MG63 (cell line): ENCODE data around the gene CFAP74. TPM values are rescaled to one million over a fixed set of nuclear protein-coding genes. Genes with fewer than 3 reads are reported as not detected.
"Not testable (repeated sequence)": the region's sequence is repeated elsewhere in the genome, so short reads cannot be mapped to it uniquely, and the experiment has no call there.

Experiments
- DNase-seq: peaks from one replicate; pipeline ENCODE4 v3.0.0-alpha.2; 2020
- H3K27me3 ChIP-seq: fragments of 250-450 bp; sonication (Bioruptor Pico); 2 replicates; pipeline ENCODE4 v1.5.1; 2020; ENCODE audit warnings: mild to moderate bottlenecking, moderate library complexity
- H3K36me3 ChIP-seq: fragments of 250-450 bp; sonication (Bioruptor Pico); 2 replicates; pipeline ENCODE4 v1.5.1; 2020; ENCODE audit warnings: mild to moderate bottlenecking, moderate library complexity
- H3K4me3 ChIP-seq: fragments of 250-450 bp; sonication (Bioruptor Pico); 2 replicates; pipeline ENCODE4 v1.5.1; 2020; ENCODE audit warnings: mild to moderate bottlenecking, moderate library complexity
- H3K9me3 ChIP-seq: fragments of 250-450 bp; sonication (Bioruptor Pico); 2 replicates; pipeline ENCODE4 v1.5.1; 2020; ENCODE audit warnings: mild to moderate bottlenecking, moderate library complexity
- total RNA-seq: library from RNA; depleted of rRNA; stranded (reverse); fragments of >200 nt; shearing (Covaris generic); gene quantifications from 2 replicates; pipeline ENCODE4 v1.2.3, GENCODE V29; 2014; ENCODE audit warnings: low replicate concordance

The CFAP74 gene
- total RNA-seq, 1 experiment from 2014 or later = 0.20 TPM

DNA sequence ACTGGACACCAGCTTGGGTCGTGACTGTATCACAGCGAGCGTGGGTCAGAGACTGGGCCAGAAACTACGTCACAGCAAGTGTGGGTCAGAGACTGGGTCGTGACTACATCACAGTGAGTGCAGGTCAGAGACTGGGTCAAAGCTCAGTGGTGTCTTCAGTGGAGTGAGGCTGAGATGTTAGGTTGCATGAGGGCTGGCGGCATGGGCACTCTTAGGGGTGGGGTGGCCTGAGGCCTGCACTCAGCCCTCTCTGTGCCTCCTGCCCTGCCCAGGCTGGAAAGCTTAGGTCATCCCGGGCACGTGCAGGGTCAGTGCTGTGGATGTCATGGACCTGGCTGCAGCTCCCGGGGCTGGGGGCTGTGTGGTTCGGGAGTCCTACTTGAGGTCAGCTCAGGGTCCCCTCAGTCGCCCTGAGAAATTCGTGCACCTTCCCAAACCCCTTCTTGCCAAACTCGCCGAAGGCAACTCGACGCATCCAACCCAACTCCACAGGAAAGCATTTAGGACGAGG is 19.0 kb downstream of the CFAP74 start:
- Histone ChIP-seq H3K9me3 (no peaks in the 10 kb centered on the region), H3K36me3 (no peaks in the 10 kb centered on the region), H3K4me3 (no peak overlapping the region), H3K27me3 (no peaks in the 10 kb centered on the region)
- DNase-seq = no peak

DNA sequence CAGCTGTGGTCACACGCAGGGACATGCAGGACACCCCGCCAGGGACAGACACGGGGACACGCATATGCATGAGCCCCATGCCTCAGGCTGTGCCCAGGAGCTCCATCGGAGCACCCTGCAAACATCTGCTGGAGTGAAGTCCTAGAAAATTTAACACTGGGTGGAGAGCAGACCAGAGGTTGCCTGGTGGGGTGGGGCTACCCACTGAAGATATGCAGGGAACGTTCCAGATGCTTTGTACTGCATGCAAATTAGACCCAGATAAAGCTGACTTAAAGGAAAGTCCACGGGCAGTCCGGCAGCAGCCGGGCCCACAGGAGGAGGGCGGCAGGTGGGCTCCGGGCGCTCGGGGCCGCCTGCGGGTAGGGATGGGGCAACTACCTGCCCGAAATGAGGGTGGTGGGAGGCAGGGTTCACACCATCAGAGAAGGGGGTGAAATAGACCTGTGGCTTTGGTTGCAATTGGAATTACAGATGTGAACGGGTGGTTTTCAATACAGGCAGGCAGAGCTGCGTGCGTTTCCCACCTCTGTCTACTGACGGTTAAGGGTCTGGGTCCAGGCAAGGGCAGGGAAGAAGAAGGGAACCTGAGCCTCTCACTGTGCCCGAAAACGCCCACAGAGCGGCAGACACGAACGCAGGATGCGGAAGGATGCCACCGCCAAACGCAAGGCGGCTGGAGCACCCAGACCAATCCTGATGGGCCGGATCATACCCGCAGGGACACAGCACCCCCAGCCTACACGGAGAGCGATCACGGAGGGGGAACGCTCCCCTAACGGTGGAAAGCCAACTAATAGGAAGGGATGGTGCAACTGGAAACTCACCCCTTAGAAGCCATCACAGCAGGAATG is 21.0 kb downstream of the CFAP74 start:
- Histone ChIP-seq H3K27me3 (no peaks in the 10 kb centered on the region), H3K4me3 (no peak overlapping the region), H3K36me3 (no peaks in the 10 kb centered on the region), H3K9me3 (no peaks in the 10 kb centered on the region)
- no peak for DNase-seq

DNA sequence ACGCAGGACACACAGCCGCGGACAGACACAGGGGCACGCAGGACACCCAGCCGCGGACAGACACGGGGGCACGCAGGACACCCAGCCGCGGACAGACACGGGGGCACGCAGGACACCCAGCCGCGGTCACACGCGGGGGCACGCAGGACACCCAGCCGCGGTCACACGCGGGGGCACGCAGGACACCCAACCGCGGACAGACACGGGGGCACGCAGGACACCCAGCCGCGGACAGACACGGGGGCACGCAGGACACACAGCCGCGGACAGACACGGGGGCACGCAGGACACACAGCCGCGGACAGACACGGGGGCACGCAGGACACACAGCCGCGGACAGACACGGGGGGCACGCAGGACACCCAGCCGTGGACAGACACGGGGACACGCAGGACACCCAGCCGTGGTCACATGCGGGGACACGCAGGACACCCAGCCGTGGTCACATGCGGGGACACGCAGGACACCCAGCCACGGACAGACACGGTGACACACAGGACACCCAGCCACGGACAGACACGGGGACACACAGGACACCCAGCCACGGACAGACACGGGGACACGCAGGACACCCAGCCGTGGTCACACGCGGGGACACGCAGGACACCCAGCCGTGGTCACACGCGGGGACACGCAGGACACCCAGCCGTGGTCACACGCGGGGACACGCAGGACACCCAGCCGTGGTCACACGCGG is 21.8 kb downstream of the CFAP74 start:
- not testable (repeated sequence) for H3K27me3 ChIP-seq, DNase-seq, H3K36me3 ChIP-seq, H3K4me3 ChIP-seq, H3K9me3 ChIP-seq

GRCh38 chr1:1981142-1981500 is 22.5 kb downstream of the CFAP74 start:
- H3K4me3 ChIP-seq = no peak overlapping the region
- DNase-seq = no peak
- no peaks in the 10 kb centered on the region for H3K36me3 ChIP-seq
- no peaks in the 10 kb centered on the region for H3K27me3 ChIP-seq
- no peaks in the 10 kb centered on the region for H3K9me3 ChIP-seq

GRCh38 chr1:1980467-1981141 is 23.0 kb downstream of the CFAP74 start:
- no peaks in the 10 kb centered on the region for H3K27me3 ChIP-seq
- peaks cover 3% of the 10 kb centered on the region; the same call in 1 of the 2 replicates for H3K9me3 ChIP-seq
- no peaks in the 10 kb centered on the region for H3K36me3 ChIP-seq
- no peak for DNase-seq
- no peak overlapping the region for H3K4me3 ChIP-seq

- Histone ChIP-seq H3K4me3 (no peak overlapping the region), H3K9me3 (peaks cover 3% of the 10 kb centered on the region; the same call in 1 of the 2 replicates), H3K36me3 (no peaks in the 10 kb centered on the region), H3K27me3 (no peaks in the 10 kb centered on the region)
- no peak for DNase-seq
These were observed 24.0 kb downstream of the CFAP74 start for GRCh38 chr1:1979482-1980165.

DNA sequence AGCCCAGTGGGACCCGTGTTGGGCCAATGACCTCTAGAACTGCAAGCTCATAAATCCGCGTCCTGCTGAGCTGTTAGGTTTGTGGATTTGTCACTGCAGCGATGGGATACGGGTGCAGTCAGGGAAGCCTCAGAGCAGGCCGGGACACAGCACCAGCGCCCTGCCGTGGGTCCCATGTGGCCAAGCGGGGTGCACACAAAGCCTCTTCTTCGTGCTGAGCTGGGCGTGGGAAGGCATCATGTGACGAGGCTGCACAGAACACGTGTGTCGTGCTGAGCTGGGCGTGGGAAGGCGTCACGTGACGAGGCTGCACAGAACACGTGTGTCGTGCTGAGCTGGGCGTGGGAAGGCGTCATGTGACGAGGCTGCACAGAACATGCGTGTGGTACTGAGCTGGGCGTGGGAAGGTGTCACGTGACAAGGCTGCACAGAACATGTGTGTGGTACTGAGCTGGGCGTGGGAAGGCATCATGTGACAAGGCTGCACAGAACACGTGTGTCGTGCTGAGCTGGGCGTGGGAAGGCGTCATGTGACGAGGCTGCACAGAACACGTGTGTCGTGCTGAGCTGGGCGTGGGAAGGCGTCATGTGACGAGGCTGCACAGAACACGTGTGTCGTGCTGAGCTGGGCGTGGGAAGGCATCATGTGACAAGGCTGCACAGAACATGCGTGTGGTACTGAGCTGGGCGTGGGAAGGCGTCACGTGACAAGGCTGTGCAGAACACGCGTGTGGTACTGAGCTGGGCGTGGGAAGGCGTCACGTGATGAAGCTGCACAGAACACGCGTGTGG is 24.7 kb downstream of the CFAP74 start:
- H3K36me3 ChIP-seq, H3K4me3 ChIP-seq, H3K9me3 ChIP-seq, DNase-seq, H3K27me3 ChIP-seq: not testable (repeated sequence)

DNA sequence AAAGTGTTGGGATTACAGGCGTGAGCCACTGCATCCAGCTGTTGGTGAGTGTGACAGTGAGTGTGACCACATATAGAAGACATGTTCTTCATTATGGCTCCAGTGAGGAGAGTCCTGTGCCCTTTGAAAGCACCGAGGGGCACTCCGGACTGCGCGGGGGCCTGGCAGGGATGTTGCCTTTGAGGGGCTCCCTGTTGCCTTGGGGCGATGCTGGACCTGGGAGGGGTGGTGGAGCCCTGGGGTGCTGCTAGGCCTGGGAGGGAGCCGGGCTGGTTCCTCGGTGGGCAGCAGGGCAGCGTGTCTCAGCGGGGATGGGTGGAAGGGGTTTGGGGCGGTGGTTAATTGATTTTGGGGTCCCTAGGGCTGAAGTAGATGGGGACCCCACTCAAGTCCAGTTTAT is 25.5 kb downstream of the CFAP74 start:
- Histone ChIP-seq H3K27me3 (no peaks in the 10 kb centered on the region), H3K4me3 (no peak overlapping the region), H3K9me3 (peaks cover 3% of the 10 kb centered on the region; the same call in 1 of the 2 replicates), H3K36me3 (no peaks in the 10 kb centered on the region)
- no peak for DNase-seq

GRCh38 chr1:1976031-1976430 is 27.6 kb downstream of the CFAP74 start:
- peaks cover 3% of the 10 kb centered on the region; the same call in 1 of the 2 replicates for H3K9me3 ChIP-seq

GRCh38 chr1:1975535-1975934 is 28.1 kb downstream of the CFAP74 start:
- no peak for DNase-seq
- Histone ChIP-seq H3K9me3 (peaks cover 3% of the 10 kb centered on the region; the same call in 1 of the 2 replicates), H3K27me3 (no peaks in the 10 kb centered on the region), H3K36me3 (no peaks in the 10 kb centered on the region), H3K4me3 (no peak overlapping the region)

More at GRCh38 chr1:1976031-1976430, 27.6 kb downstream of the CFAP74 start:
- H3K4me3 ChIP-seq = no peak overlapping the region
- no peak for DNase-seq
- no peaks in the 10 kb centered on the region for H3K27me3 ChIP-seq
- no peaks in the 10 kb centered on the region for H3K36me3 ChIP-seq

DNA sequence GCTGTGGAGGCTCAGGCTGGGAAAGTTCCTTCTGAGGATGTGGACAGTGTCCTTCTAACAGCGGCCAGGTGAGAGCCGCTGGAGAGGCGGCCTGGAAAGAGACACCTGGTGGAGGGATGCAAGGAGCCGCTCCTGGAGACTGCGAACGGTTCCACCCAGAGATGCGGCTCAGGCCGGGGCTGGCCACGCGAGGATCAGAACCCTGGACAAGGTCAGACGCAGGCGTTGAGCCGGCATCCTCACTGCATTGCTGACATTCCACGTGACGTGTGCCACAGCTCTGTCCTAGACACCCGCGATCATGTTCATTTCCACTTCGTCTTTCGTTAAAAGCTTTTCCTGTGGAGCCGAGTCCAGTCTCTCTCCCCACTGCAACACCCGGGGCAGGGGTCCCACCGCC is 28.8 kb downstream of the CFAP74 start:
- no peaks in the 10 kb centered on the region for H3K36me3 ChIP-seq
- H3K9me3 ChIP-seq = peaks cover 3% of the 10 kb centered on the region; the same call in 1 of the 2 replicates
- no peak overlapping the region for H3K4me3 ChIP-seq
- no peaks in the 10 kb centered on the region for H3K27me3 ChIP-seq
- DNase-seq = no peak

- DNase-seq = no peak
- peaks cover 3% of the 10 kb centered on the region; the same call in 1 of the 2 replicates for H3K9me3 ChIP-seq
- H3K27me3 ChIP-seq = no peaks in the 10 kb centered on the region
- H3K36me3 ChIP-seq = no peaks in the 10 kb centered on the region
- no peak overlapping the region for H3K4me3 ChIP-seq
These were observed 29.6 kb downstream of the CFAP74 start for GRCh38 chr1:1973716-1974642.

- H3K36me3 ChIP-seq = no peaks in the 10 kb centered on the region
- H3K27me3 ChIP-seq = no peaks in the 10 kb centered on the region
- peaks cover 3% of the 10 kb centered on the region; the same call in 1 of the 2 replicates for H3K9me3 ChIP-seq
- no peak for DNase-seq
- no peak overlapping the region for H3K4me3 ChIP-seq
These were observed 30.4 kb downstream of the CFAP74 start for GRCh38 chr1:1972976-1973715.

GRCh38 chr1:1971688-1972087 is 31.9 kb downstream of the CFAP74 start:
- Histone ChIP-seq H3K4me3 (no peak overlapping the region), H3K36me3 (no peaks in the 10 kb centered on the region), H3K9me3 (peaks cover 3% of the 10 kb centered on the region; the same call in 1 of the 2 replicates), H3K27me3 (no peaks in the 10 kb centered on the region)
- DNase-seq = no peak
